HS-27A (cell line): ENCODE results near the gene DAD1.
"Not testable (repeated sequence)": the region's sequence is repeated elsewhere in the genome, so short reads cannot be mapped to it uniquely, and the experiment has no call there.

ENCODE experiments used
- DNase-seq: peaks from one replicate; pipeline ENCODE4 v3.0.0-alpha.2; 2012; ENCODE audit warnings: low read depth, missing footprints

The DAD1 gene

GRCh38 chr14:22598896-22599244 is 9.8 kb upstream of the DAD1 start:
- no peak for DNase-seq

GRCh38 chr14:22598099-22598895 is 9.3 kb upstream of the DAD1 start, which contains the start of gene ABHD4:
Gene ABHD4 (plus strand): TSS chr14:22598300. CDS start chr14:22598307, 7 bp downstream.
- no peak for DNase-seq

- DNase-seq = no peak
Measured at GRCh38 chr14:22597771-22598098, 8.7 kb upstream of the DAD1 start.

- DNase-seq = no peak
Measured at GRCh38 chr14:22597265-22597664, 8.2 kb upstream of the DAD1 start.

GRCh38 chr14:22596354-22596879 is 7.4 kb upstream of the DAD1 start:
- no peak for DNase-seq

- no peak for DNase-seq
Measured at GRCh38 chr14:22594156-22594716, 5.2 kb upstream of the DAD1 start.

- no peak for DNase-seq
Measured at GRCh38 chr14:22593601-22594000, 4.6 kb upstream of the DAD1 start.

- DNase-seq = no peak
Measured at GRCh38 chr14:22593189-22593588, 4.2 kb upstream of the DAD1 start.

GRCh38 chr14:22588526-22589095 is 413 bp downstream of the DAD1 start:
- no peak for DNase-seq

- not testable (repeated sequence) for DNase-seq
Measured at GRCh38 chr14:22587677-22588422, 1.2 kb downstream of the DAD1 start.

- no peak for DNase-seq
Measured at GRCh38 chr14:22587247-22587646, 1.8 kb downstream of the DAD1 start.

- no peak for DNase-seq
Measured at GRCh38 chr14:22583994-22584393, 5.0 kb downstream of the DAD1 start.

GRCh38 chr14:22580625-22581024 is 8.4 kb downstream of the DAD1 start:
- no peak for DNase-seq

- no peak for DNase-seq
Measured at GRCh38 chr14:22579881-22580280, 9.1 kb downstream of the DAD1 start.

GRCh38 chr14:22579236-22579635 is 9.8 kb downstream of the DAD1 start:
- no peak for DNase-seq

GRCh38 chr14:22577334-22577908 is 11.6 kb downstream of the DAD1 start:
- DNase-seq = no peak

- no peak for DNase-seq
Measured at GRCh38 chr14:22573804-22574203, 15.2 kb downstream of the DAD1 start.

GRCh38 chr14:22572562-22573058 is 16.4 kb downstream of the DAD1 start:
- DNase-seq = peak; percentile 57

GRCh38 chr14:22570132-22570949 is 18.7 kb downstream of the DAD1 start:
- DNase-seq = peak; percentile 69

GRCh38 chr14:22569737-22570131 is 19.3 kb downstream of the DAD1 start:
- no peak for DNase-seq

GRCh38 chr14:22569106-22569736 is 19.8 kb downstream of the DAD1 start:
- DNase-seq = no peak
